GM18520 (cell line): Measurements from ENCODE around the gene PLAAT2.
"Not testable (repeated sequence)": the region's sequence is repeated elsewhere in the genome, so short reads cannot be mapped to it uniquely, and the experiment has no call there.

ENCODE experiments used
- ATAC-seq: cut with Tn5 transposase; IDR thresholded peaks from one replicate; pipeline ENCODE4 v1.9.1; 2021; ENCODE audit not compliant: unreplicated experiment

Gene PLAAT2

DNA sequence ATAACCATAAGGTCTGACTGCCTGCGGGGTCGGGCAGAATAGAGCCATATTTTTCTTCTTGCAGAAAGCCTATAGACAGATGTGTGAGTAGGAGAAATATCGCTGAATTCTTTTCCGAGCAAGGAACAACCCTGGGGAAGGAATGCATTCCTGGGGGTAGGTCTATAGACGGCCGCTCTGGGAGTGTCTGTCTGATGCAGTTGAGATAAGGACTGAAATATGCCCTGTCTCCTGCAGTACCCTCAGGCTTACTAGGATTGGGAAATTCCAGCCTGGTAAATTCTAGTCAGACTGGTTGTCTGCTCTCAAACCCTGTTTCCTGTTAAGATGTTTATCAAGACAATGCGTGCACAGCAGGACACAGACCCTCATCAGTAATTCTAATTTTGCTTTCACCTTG is 18.0 kb upstream of the PLAAT2 start:
- not testable (repeated sequence) for ATAC-seq

DNA sequence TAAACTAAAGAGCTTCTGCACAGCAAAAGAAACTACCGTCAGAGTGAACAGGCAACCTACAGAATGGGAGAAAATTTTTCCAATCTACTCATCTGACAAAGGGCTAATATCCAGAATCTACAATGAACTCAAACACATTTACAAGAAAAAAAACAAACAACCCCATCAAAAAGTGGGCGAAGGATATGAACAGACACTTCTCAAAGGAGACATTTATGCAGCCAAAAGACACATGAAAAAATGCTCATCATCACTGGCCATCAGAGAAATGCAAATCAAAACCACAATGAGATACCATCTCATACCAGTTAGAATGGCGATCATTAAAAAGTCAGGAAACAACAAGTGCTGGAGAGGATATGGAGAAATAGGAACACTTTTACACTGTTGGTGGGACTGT is 15.7 kb upstream of the PLAAT2 start:
- ATAC-seq: not testable (repeated sequence)

DNA sequence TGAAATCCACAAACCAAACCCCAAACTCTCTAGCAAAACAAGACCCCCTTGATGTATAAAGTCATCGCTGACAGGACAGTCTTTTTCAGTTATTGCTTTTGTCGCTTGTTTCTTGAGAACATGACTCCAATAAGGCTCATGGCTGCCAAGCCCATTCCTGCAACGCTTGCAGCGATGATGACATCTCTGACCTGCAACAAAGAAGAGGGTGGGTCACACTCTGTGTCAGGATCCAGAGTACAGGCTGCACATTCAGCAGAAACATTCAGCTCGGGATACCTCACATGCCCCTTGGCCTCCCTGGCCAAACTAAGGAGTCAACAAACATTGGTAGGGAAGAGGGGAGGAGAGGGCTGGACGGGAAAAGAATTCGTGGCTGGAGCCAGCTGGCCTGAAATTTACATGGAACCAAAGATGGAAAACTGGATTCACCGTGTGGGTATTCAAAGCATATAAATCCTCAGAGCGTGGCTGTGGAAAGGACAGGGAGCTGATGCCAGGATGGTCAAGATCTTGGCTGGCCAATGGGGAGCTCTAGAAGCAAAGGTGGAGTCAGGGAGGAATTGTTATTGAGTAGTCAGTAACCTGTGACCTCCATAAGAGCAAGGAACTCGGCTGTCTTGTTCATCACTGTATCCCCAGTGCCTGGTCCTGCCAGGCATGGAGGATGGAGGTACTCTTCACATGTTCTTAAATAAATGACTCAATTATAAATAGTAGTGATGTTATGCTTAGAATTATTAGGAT is 11.8 kb upstream of the PLAAT2 start:
- no peak for ATAC-seq

DNA sequence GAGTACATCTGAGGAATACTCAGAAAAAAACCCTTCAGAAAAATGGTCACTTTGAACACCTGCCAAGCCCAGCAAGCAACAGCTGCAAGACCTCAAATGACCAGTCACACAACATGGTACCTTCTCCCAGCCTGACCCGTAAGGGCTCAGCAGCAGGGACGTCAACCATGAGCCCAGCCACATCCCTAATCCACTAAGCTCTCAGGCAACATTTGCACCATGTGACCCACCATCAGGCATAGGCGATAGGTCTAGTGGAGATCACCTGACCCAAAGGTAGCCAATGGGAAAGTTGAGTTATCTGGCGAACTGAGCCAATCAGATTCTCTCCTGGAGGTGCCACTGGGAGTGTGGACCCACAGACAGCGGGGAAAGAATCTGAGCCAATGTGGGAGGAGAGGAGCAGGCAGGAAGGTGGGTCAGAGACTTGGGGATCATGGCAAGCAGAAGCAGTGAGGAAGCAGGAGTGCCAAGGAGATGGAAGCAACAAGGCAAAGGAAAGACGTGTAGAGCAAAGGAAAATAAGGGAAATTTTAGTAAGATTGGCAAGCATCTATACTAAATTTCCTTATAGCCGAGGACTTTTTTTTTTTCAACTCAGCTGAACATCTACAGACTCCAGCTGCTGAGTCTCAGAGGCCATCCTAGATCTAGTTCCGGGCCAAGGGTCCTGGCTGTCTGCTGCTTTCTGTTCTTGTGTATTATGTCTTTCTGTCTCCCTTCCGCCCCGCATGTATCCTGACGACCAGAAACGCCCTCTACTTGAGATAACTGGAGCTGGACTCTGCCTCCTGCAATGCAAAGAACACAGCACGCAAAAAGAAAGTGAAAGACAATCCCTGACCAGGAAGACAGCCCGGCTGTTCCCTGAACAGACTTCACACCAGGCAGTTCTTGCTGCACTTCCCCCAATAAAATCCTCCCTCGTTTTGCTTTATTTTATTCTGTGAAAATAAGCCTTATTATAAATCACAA is 11.0 kb upstream of the PLAAT2 start:
- no peak for ATAC-seq

DNA sequence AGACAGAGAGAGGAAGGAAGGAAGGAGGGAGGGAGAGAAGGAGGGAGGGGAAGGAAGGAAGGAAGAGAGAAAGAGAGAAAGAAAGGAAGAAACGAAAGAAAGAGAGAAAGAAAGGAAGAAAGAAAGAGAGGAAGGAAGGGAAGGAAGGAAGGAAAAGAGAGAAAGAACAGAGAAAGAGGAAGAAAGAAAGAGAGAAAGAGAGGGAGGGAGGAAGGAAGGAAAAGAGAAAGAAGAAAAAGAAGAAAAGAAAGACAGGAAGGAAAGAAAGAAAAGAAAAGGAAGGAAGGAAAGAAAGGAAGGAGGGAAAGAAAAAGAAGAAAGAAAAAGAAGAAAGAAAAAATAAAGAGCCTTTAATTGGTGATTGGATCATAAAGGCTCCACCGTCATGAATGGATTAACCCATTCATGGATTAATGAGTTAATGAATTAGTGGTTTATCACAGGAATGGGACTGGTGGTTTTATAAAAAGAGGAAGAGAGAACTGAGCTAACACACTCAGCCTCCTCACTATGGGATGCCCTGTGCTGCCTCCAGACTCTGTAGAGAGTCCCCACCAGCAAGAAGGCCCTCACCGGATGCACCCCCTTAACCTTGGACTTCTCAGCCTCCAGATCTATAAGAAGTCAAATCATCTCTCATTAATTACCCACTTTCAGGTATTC is 9.0 kb upstream of the PLAAT2 start:
- no peak for ATAC-seq

DNA sequence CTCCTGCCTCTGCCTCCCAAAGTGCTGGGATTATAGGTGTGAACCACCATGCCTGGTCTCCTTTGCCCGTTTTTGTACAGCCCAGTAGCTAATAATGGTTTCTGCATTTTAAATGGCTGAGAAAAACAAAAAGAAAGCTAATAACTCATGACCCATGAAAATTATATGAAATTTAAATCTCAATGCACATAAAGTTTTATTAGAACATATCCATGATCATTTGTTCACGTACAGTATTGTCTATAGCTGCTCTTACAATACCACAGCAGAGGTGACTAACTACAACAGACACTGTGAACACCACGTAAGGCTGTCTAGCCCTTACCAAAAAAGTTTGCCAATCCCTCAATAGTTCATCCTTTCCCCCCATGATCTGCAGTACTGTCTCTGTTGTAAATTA is 6.4 kb upstream of the PLAAT2 start:
- ATAC-seq: no peak

DNA sequence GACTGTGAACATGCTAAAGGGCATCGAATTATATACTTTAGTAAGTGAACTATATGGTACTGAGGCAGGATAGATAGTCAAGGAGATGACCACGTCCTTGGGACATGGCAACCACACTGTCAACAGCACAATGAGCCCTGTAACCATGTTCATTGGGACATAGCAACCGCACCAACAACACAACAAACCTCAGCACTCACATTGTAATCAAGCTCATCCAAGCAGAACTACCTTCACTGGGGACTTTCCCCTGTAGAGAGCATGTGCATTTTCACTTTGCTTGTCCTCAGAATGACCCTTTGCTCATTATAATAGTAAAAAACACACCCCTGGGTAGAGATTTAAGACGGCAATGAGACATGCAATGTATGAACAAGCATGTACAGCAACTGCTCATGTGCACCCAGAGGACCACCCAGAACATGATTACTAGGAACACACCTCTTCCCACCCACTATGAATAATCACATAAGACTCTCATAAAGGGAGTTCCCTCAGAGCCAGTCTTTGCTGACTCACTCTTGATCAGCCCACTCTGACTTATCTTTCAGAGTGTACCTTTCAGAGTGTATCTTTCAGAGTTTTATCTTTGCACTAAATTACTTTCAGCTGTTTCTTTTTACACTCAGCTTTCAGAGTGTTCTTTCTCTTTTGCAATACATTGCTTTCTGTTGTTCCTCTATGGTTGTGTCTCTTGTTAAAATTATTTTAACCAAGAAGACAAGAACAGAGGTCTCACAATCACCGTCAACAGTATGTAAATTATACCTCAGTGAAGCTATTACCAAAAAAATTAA is 4.1 kb upstream of the PLAAT2 start:
- ATAC-seq: peak; percentile 78

DNA sequence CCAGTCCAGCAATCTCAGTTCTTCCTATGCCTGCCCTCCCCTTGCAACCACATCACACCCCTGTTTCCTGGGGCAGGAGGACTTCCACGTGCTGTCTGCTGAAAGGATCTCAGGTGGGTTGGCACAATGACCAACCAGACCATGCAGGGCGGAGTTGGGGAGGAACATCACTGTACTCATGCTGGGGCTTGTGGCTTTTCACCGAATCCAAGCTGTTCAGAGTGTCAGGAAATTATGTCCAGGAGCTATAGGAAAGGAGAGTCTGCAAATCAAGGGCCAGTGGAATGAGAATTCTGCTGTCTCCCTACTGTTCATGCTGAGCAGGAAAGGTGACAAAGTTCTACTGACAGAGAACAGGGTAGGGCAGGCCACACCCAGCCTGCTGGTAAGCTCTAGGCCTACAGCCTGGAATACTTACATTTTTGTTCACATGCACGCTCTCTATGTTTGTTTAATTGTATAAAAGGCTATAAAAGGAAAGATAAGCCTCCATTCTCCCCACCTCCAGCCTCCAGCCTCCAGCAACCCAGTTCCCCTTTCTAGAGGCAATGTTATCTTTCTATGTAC is 1.7 kb upstream of the PLAAT2 start:
- no peak for ATAC-seq

DNA sequence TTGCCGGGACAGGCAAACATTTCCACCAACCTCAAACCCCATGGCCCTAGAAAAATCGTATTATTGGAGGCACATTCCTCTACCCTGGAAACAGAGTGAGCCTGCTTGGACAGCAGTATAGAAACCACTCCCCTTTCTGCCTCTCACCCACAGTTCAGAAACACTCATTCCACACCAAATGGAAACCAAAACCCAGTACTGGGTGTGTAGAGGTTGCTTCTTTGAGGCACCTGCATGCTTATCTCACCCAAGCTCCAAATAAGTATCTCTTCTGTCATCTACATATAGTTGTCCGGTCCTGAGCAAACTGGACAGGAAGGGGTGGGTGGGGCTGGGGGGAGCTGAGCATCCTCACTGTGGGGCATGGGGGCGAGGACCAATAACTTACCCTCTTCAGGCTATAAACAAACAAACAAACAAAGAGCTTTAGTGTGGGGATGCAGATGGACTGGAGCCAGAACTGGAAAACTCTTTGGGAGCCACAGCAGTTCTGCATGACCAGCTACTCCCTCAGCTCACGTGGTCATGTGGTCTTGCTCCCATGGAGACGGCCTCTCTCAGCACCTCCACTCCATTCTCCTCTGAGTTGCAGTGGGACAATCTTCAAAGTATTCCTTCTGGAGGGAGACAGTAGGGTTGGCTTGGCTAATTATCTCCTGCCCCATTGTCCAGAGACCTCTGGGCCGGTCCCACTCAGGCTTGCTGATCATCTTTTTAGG is 1.0 kb upstream of the PLAAT2 start:
- ATAC-seq: peak; percentile 44

DNA sequence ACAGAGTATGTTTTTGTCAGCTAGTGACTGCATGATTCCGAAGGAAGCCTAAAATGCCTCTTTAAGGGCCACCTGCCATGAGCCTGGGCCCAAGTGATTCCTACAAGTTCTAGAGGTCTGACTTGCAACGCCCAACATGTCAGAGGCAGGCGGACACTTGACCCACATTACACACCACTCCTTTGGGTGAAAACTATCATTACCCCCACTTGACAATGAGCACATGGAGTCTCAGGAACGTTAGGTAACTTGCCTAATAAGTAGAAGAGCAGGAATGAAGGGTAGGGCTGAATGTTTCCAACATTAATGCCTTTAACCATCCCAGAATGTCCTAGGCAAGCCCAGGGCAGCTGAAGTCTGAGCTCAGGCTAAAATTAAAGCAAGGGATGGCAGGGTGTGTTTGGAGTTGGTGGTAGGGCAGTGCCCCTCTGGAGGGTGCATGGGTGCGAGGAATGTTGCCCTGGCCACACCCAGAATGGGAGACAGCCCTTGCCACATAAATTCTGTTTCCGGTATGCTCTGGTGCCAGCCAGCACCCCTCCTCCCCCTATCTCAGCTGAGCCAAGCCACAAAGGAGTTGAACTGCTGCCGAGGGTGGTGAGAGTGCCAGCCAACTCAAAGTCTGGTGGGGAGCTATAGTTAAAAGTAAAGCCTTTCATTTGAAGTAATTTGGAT is 2.5 kb downstream of the PLAAT2 start:
- no peak for ATAC-seq

DNA sequence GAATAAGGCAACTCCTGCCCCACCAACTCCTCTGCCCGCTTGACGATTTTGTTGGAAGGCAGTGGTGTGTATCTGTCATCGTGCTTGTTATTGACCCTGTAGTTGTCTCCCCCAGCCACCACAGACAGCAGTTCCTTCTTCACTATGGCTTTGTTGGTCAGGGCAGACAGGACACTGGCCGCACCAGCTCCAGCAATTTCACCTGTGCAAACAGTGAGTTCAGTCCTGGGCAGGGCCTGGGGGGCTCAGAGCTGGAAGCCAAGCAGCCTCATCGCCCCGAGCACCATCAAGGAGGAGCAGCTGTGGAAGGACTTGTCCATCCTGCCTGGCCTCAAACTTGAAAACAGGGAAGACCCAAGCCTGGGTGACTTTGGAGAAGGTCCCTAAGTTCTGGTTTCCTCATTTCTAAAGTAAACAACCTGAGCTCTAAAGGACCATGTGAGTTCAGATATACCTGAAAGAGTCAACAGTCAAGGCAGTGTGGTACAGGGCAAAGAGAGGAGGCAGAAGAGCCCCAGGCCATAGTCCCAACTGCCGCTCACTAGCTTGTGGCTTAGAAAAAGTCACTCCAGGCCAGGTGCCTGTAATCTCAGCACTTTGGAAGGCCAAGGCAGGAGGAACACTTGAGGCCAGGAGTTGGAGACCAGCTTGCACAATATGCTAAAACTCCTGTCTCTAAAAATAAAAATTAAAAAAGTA is 4.6 kb downstream of the PLAAT2 start:
- ATAC-seq: no peak

DNA sequence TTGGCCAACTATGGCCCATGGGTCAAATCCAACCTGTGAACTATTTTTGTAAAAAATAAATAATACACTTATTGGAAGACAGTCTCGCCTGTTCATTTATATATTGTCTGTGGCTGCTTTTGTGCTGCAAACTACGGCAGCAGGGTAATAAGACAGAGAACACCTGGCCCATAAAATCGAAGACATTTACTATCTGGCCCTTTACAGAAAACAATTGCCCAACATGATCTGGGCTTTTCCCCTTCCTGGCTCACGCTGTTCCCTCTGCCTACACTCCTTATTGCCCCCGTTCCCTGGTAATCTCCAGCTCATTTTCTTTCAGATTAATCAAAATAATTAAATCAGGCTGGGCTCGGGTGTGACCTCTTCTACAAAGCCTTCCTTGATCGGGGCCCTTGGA is 5.6 kb downstream of the PLAAT2 start:
- ATAC-seq: no peak

DNA sequence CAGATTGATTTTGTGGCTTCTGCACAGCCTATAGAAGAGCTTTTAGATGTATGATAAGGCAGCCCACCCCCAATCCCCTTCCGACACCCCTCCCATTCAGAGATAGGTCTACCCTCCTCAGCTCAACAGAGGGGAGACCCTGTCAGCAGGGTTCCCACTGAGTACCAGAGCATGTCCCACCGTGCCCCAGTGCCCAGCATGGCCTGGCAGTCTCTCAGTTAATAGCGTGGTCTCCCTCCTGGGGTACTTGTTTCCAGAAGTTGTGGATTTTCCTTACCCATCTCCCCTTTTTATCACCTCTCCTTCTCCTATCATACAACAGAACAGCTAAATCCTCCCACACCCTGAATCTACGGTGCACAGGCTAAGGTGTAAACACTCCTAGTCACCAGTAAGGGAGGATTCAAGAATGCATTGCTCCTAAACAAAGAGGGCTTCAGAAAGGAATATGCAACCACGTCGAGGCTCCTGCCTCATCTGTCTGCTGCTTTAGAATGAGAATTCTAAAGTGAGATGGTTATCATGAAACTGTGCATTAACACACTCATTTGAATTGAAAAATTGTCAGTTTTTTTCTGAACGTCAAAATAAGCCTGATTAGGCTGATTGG is 6.7 kb downstream of the PLAAT2 start:
- ATAC-seq: no peak

DNA sequence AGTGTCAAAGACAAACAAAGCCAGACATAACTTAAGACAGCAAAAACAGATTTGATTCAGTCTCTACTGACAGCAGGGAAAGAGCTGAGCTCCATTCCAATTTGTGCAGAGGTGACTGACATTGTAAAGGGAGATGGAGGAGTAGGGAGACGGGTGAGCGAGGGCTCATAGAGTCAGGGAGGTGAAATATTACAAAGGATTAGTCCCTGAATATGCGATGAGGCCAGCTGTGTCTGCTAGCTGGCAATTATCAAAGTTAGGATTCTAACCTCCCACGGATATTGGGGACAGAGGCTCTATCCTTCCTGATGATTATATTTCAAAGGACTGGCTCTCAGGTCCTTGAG is 8.3 kb downstream of the PLAAT2 start:
- no peak for ATAC-seq

DNA sequence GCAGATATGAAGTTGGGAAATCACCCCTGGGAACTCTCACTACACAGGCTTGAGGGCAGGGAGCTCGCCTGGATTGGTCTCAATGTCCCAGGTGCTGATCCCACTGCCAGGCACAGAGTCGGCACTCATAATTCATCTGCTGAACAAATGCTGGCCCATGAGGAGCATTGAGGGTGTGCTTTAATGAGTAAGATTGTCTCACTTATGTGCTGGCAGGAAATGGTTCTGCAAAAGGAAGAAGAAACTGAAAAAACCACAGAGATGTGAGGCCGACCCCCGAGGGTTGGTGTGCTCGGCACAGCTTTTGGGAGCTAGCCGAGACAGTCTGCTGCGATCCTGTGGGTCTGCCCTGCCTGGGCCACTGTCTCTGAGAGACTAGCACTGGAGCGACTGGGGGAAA is 9.4 kb downstream of the PLAAT2 start:
- ATAC-seq: no peak

DNA sequence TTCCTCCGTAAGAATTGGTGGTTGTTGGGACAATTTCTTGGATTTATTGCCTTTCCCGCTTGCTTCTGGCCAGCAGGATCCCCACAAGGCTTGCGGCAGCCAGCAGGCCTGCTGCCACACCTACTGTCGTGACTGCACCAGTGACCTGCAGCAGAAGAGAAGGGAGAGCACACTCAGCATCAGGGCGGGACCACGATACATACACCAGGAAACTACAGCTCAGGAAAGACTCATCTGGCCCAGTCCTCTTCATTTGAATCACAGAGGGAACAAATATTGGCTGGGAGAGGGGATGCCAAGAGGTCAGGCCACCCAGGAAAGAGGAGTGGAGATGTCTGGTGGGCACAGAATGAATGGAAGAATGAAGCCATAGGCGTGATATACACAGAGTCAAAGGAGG is 10.3 kb downstream of the PLAAT2 start:
- ATAC-seq: no peak

DNA sequence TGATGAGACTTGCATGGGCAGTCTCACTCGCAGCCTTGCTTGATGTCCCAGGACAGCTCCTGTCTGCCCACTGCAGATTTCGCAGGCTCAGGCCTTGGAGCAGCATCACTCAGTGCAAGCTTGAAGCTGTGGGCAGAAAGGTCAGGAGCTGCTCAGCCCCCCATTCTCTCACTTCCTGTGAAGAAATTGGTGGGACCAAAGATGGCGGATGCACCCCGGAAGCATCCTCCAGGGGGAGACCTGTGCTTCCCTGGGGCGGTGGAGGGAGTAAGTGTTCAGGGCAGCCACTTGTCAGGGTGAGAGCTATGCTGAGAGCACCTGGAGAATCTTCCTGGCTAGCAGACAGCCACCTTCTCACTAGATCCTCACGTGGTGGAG is 11.3 kb downstream of the PLAAT2 start:
- no peak for ATAC-seq

DNA sequence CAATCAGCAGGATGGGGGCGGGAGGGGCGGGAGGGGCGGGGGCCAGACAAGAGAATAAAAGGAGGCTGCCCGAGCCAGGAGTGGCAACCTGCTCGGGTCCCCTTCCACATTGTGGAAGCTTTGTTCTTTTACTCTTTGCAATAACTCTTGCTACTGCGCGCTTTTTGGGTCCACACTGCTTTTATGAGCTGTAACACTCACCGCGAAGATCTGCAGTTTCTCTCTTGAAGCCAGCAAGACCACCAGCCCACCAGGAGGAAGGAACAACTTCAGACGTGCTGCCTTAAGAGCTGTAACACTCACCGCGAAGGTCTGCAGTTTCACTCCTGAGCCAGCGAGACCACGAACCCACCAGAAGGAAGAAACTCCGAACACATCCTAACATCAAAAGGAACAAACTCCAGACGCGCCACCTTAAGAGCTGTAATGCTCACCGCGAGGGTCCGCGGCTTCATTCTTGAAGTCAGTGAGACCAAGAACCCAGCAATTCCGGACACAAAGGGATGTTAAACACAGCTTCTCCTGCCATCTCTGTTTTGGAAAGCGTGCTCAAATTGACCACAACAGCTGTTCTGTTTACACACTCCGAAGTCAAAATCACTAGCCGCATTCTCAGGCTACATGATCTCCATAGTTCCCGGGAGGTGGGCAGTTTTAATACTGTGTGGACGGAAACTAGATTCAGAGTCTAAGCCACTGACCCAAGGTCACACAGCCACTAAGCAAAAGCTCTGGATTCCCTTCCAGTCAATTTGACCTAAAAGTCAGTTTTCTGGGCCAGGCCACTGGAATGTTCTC is 11.9 kb downstream of the PLAAT2 start:
- ATAC-seq: no peak
